Naive thymus-derived CD8-positive, alpha-beta T cell (primary cell): Measurements from ENCODE around the gene NUDT14. TPM values are rescaled to one million over a fixed set of nuclear protein-coding genes. Genes with fewer than 3 reads are reported as not detected.

Source experiments
- ATAC-seq, 2 donors: fragments of 150-1000 bp; cut with Tn5 transposase in 1 of 2; sonication (Bioruptor Pico), chemical (Tn5 transposase) in 1 of 2; 1 replicate in 1 of 2; 2 replicates in 1 of 2; pipeline ENCODE4 v1.10.0; 2021; ENCODE audit warnings: mild to moderate bottlenecking in 2 of 2, moderate library complexity in 2 of 2
- POLR2A ChIA-PET: fragments of 350-600 bp; sonication (Branson Sonifier 250); formaldehyde crosslinking; loops from one replicate; lab custom pipeline; 2021; ENCODE audit warnings: antibody characterized with exemption; lab: Charles Lee
- DNase-seq, 10 donors: peaks; one replicate each; pipeline versions ENCODE4 v3.0.0 to v3.0.0-alpha.2; 2020 to 2022
- H3K27ac Mint-ChIP-seq, 10 donors: one replicate each; pipeline ENCODE4 v1.8.0; 2020 to 2022; ENCODE audit warnings: mild to moderate bottlenecking in 10 of 10, mixed read lengths in 10 of 10, moderate library complexity in 4 of 10, inconsistent platforms in 1 of 10
- H3K27me3 Mint-ChIP-seq, 5 donors: one replicate each; pipeline ENCODE4 v1.8.0; 2021 to 2022; ENCODE audit warnings: mixed read lengths in 5 of 5
- H3K36me3 Mint-ChIP-seq, 3 donors: one replicate each; pipeline ENCODE4 v1.8.0; 2020 to 2022; ENCODE audit warnings: mixed read lengths in 3 of 3, mild to moderate bottlenecking in 2 of 3, inconsistent platforms in 1 of 3
- H3K4me1 Mint-ChIP-seq, 4 donors: one replicate each; pipeline ENCODE4 v1.8.0; 2021 to 2022; ENCODE audit warnings: mixed read lengths in 4 of 4
- H3K4me3 Mint-ChIP-seq, 10 donors: one replicate each; pipeline ENCODE4 v1.8.0; 2020 to 2022; ENCODE audit warnings: mild to moderate bottlenecking in 10 of 10, mixed read lengths in 10 of 10, moderate library complexity in 6 of 10, inconsistent platforms in 1 of 10
- H3K9me3 Mint-ChIP-seq, 9 donors: one replicate each; pipeline ENCODE4 v1.8.0; 2020 to 2022; ENCODE audit warnings: mixed read lengths in 9 of 9, mild to moderate bottlenecking in 3 of 9, inconsistent platforms in 1 of 9, moderate library complexity in 1 of 9
- polyA plus RNA-seq, 3 donors: library from polyadenylated mRNA; unstranded; fragments of 300-500 nt; fragmentation: Illumina TruSeq; gene quantifications; one replicate each; pipeline ENCODE4 v1.2.3, GENCODE V29; 2021
- total RNA-seq, 8 experiments: library from RNA in 2 of 8; stranded (reverse) in 2 of 8; gene quantifications; one replicate each; pipeline ENCODE4 v1.2.3 and lab custom pipeline; 2021 to 2026

The NUDT14 gene
- total and polyA plus RNA-seq, 5 experiments from 2014 or later: 9.5 to 18.8 (median 10.8) TPM

DNA sequence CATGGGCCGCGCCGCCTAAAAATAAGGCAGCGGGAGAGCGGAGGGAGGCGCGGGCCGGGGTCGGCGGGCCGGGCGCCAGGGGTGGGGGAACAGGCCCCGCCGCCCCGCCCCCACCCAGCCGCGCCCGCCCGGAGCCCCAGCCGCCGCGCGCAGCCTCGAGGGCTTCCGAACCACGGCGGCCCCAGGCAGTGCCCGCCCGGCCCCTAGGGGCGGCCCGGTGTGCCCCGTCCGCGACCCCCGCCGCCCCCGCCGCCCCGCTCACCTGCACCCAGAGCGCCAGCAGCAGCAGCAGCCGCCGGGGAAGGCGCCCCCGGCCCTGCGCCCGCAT lies 13.1 kb downstream of the NUDT14 start:
- ATAC-seq: peak in 1 of 2 donors; percentile 4
- peaks cover 0 to 3% (median 0%) of the 10 kb centered on the region in 3 donors for H3K36me3 Mint-ChIP-seq
- H3K27ac Mint-ChIP-seq: no peak overlapping the region
- DNase-seq: no peak
- peaks cover 8 to 25% (median 17%) of the 10 kb centered on the region in 4 donors for H3K4me1 Mint-ChIP-seq
- H3K27me3 Mint-ChIP-seq: peaks cover 2 to 25% (median 17%) of the 10 kb centered on the region in 5 donors
- no peaks in the 10 kb centered on the region for H3K9me3 Mint-ChIP-seq
- POLR2A ChIA-PET: no interaction called here
- H3K4me3 Mint-ChIP-seq: peak overlapping the region in 8 of 10 donors; percentile 22 to 74 (median 54)

DNA sequence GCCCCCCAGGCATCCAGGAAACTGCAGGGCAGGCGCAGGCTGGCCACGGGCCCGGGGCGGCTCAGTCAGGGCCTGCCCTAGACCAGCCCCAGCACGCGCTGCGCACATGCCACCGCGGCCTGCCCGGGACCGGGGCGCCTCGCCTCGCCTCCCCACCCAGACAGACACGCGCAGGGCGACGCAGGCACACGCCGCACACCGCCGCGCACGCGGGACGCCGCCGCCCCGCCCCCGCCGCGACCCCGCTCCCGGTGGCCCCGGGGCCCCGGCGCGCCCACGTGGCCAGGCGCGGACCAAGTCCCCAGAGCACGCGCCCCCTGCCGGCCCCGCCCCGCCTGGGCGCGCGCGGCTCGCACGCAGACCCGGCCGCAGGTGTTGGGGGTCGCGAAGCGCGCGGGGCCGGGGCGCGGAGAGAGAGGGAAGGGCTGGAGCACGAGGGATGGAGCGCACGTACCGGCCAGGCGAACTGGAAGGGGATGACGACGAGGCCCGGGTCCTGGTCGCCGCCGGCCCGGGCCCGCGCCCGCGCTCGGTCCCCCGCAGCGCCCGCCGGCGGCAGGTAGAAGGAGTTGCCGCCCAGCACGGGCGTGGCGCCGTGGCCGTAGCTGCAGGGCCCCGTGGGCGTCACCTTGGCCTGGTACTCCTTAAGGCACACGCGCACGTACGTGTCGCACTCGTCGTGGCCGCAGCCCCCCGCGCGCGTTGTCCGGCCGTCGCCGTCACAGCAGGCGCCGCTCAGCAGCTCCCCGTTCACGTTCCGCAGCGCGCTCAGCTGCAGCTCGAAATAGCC lies 13.6 kb downstream of the NUDT14 start:
- H3K27ac Mint-ChIP-seq: no peak overlapping the region
- H3K36me3 Mint-ChIP-seq: peaks cover 0 to 3% (median 0%) of the 10 kb centered on the region in 3 donors
- ATAC-seq (peak in 1 of 2 donors; percentile 25), DNase-seq (no peak)
- H3K9me3 Mint-ChIP-seq: no peaks in the 10 kb centered on the region
- peaks cover 2 to 25% (median 17%) of the 10 kb centered on the region in 5 donors for H3K27me3 Mint-ChIP-seq
- peak overlapping the region in 9 of 10 donors; percentile 22 to 74 (median 50) for H3K4me3 Mint-ChIP-seq
- peaks cover 8 to 25% (median 17%) of the 10 kb centered on the region in 4 donors for H3K4me1 Mint-ChIP-seq
- POLR2A ChIA-PET: no interaction called here

DNA sequence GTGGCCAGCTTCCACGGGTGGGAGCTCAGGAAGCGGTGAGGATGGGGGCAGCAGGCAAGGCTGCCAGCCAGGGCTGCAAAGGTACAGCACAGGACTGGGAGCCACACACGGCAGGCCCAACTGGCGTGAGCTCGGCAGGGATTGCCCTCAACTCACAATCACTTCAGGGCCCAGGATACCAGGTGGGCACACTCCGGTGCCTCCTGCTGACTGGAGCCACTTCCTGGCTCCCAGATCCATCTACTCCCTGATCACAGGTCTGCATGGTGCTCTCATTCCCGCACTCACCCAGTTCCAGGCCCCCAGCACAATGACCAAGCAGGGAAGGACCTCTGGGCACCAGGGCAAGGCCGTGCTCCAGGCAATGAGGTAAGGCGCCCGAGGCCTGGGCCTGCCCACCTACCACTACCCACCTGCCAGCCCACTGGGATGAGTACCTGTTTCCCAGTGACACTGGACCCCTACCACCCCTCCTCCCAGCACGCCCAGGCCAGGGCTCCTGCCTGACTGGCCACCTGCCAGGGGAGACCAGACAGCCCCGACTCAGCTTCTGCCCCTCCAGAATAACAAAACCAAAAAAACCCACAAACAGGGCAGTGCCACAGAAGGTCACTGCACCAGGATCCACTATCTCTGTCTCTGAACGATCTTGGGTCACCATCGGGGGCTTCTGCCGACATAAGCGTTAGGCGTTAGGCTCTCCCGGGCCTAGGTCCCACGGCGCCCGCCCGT lies 14.4 kb downstream of the NUDT14 start:
- Mint-ChIP-seq H3K4me3 (peak overlapping the region in 8 of 10 donors; percentile 32 to 69 (median 50)), H3K9me3 (no peaks in the 10 kb centered on the region), H3K36me3 (peaks cover 0 to 3% (median 0%) of the 10 kb centered on the region in 3 donors), H3K4me1 (peaks cover 6 to 21% (median 15%) of the 10 kb centered on the region in 4 donors), H3K27me3 (peaks cover 2 to 25% (median 17%) of the 10 kb centered on the region in 5 donors), H3K27ac (no peak overlapping the region)
- DNase-seq (no peak), ATAC-seq (no peak)
- POLR2A ChIA-PET: no interaction called here

DNA sequence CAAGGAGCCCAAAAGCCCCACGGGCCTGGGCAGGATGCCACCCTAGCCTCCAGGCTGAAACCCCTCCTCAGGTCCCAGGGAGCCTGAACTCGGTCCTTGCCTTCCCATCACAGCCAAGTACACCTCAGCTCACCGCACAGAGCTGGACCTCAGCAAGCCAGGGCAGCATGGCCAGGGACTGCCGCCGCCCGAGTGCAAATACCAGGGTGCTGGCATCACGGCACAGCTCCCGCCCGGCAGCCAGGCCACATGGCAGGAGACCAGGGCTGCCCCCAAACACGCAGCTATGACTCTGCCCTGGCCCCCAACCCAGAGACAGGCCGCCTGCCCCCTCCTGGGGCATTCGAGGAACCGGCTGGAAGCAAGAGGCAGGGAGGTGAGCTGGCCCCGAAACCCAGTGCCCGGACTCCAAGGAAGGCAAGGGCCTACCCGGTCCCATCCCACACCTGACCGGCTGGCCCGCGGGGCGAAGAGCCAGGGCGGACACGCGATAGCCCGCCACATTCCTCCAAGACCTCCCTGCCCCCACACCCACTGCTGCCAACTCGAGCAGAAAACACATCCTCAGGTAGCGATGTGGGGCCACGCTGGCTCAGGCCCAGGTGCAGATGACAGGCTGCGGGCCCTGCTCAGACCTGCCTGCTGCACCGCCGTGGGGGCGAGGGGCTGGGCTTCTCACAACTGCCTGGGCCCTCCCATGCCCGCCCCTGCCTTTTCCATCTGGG lies 15.2 kb downstream of the NUDT14 start:
- H3K27ac Mint-ChIP-seq: no peak overlapping the region
- H3K27me3 Mint-ChIP-seq: peaks cover 2 to 25% (median 17%) of the 10 kb centered on the region in 5 donors
- POLR2A ChIA-PET: no interaction called here
- no peak for DNase-seq
- no peak for ATAC-seq
- no peaks in the 10 kb centered on the region for H3K9me3 Mint-ChIP-seq
- peaks cover 5 to 16% (median 11%) of the 10 kb centered on the region in 4 donors for H3K4me1 Mint-ChIP-seq
- peaks cover 0 to 3% (median 0%) of the 10 kb centered on the region in 3 donors for H3K36me3 Mint-ChIP-seq
- peak overlapping the region in 3 of 10 donors; percentile 7 to 63 (median 18) for H3K4me3 Mint-ChIP-seq

DNA sequence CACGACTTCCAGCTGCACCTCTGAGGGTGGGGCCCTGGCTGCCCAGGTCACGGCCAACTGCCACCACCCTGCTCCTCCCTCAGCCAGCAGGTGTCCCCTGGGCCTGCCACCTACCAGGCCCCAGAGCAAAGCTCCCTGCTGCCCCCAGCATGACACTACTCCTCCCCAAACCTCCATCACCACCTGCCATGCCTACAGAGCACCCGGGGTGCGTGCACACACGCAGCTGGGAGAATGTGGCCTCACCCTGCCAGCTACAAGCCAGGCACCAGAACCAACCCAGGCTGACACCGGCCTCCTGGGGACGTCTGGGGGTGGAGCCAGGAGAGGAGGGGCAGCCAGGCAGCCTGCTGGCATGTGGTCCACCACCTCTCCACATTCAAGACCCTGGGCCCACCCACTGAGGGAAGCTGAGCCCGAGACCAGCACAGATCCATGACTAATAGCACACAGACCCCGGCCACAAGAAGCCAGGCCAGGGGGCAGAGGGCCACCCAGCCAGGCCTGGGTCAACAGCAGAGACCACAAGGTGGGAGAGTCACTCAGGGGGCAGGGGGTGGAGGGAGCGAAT lies 15.9 kb downstream of the NUDT14 start:
- Mint-ChIP-seq H3K9me3 (no peaks in the 10 kb centered on the region), H3K27me3 (peaks cover 2 to 25% (median 14%) of the 10 kb centered on the region in 5 donors), H3K27ac (no peak overlapping the region), H3K4me3 (no peak overlapping the region), H3K4me1 (peaks cover 5 to 11% (median 7%) of the 10 kb centered on the region in 4 donors), H3K36me3 (peaks cover 0 to 3% (median 0%) of the 10 kb centered on the region in 3 donors)
- POLR2A ChIA-PET: no interaction called here
- ATAC-seq: no peak
- no peak for DNase-seq

GRCh38 chr14:105163040-105163742 lies 17.9 kb downstream of the NUDT14 start:
- H3K27ac Mint-ChIP-seq: no peak overlapping the region
- POLR2A ChIA-PET: interaction anchor here (0.6 kb wide), 1 partner anchor 232 kb away, joined by 3 read pairs; no protein-coding TSS in a partner anchor

GRCh38 chr14:105162669-105162979 lies 18.5 kb downstream of the NUDT14 start:
- Mint-ChIP-seq H3K27me3 (peaks cover 2 to 13% (median 7%) of the 10 kb centered on the region in 5 donors), H3K27ac (no peak overlapping the region), H3K9me3 (no peaks in the 10 kb centered on the region), H3K36me3 (no peaks in the 10 kb centered on the region), H3K4me1 (peaks cover 0 to 1% (median 0%) of the 10 kb centered on the region in 4 donors), H3K4me3 (no peak overlapping the region)
- ATAC-seq (no peak), DNase-seq (no peak)
- POLR2A ChIA-PET: no interaction called here

More at GRCh38 chr14:105163040-105163742, 17.9 kb downstream of the NUDT14 start:
- Mint-ChIP-seq H3K9me3 (no peaks in the 10 kb centered on the region), H3K27me3 (peaks cover 2 to 15% (median 7%) of the 10 kb centered on the region in 5 donors), H3K36me3 (no peaks in the 10 kb centered on the region), H3K4me3 (no peak overlapping the region), H3K4me1 (peaks cover 0 to 1% (median 0%) of the 10 kb centered on the region in 4 donors)
- no peak for DNase-seq
- ATAC-seq: no peak

- Mint-ChIP-seq H3K27me3 (peaks cover 3 to 13% (median 7%) of the 10 kb centered on the region in 5 donors), H3K4me1 (peaks cover 0 to 1% (median 0%) of the 10 kb centered on the region in 4 donors), H3K4me3 (no peak overlapping the region), H3K36me3 (peaks cover 0 to 2% (median 0%) of the 10 kb centered on the region in 3 donors), H3K27ac (no peak overlapping the region), H3K9me3 (no peaks in the 10 kb centered on the region)
- DNase-seq (peak in 2 of 10 donors; percentile 40 to 76), ATAC-seq (peak in 1 of 2 donors; percentile 16)
- POLR2A ChIA-PET: no interaction called here
Measured at GRCh38 chr14:105161964-105162668, 19.0 kb downstream of the NUDT14 start.

GRCh38 chr14:105161309-105161708 lies 19.8 kb downstream of the NUDT14 start:
- no peak overlapping the region for H3K27ac Mint-ChIP-seq
- POLR2A ChIA-PET: no interaction called here
- DNase-seq: no peak
- H3K36me3 Mint-ChIP-seq: peaks cover 0 to 2% (median 0%) of the 10 kb centered on the region in 3 donors
- H3K4me1 Mint-ChIP-seq: no peaks in the 10 kb centered on the region
- peaks cover 0 to 5% (median 1%) of the 10 kb centered on the region in 5 donors for H3K27me3 Mint-ChIP-seq
- no peak overlapping the region for H3K4me3 Mint-ChIP-seq
- no peak for ATAC-seq
- no peaks in the 10 kb centered on the region for H3K9me3 Mint-ChIP-seq

GRCh38 chr14:105160776-105161175 lies 20.3 kb downstream of the NUDT14 start:
- Mint-ChIP-seq H3K27ac (peak overlapping the region in 1 of 10 donors; percentile 25), H3K4me1 (no peaks in the 10 kb centered on the region), H3K27me3 (peaks cover 0 to 5% (median 1%) of the 10 kb centered on the region in 5 donors), H3K9me3 (no peaks in the 10 kb centered on the region), H3K4me3 (no peak overlapping the region), H3K36me3 (peaks cover 0 to 2% (median 0%) of the 10 kb centered on the region in 3 donors)
- POLR2A ChIA-PET: no interaction called here
- DNase-seq (no peak), ATAC-seq (no peak)

- Mint-ChIP-seq H3K36me3 (peaks cover 0 to 2% (median 0%) of the 10 kb centered on the region in 3 donors), H3K4me3 (no peak overlapping the region), H3K27me3 (peaks cover 0 to 3% (median 0%) of the 10 kb centered on the region in 5 donors), H3K27ac (no peak overlapping the region), H3K4me1 (peaks cover 0 to 2% (median 0%) of the 10 kb centered on the region in 4 donors), H3K9me3 (no peaks in the 10 kb centered on the region)
- POLR2A ChIA-PET: interaction anchor here (0.6 kb wide), 1 partner anchor 130 kb away, joined by 4 read pairs; no protein-coding TSS in a partner anchor
- no peak for ATAC-seq
- no peak for DNase-seq
Measured at GRCh38 chr14:105159344-105159743, 21.8 kb downstream of the NUDT14 start.
